ENCODE measurements around the gene MBD6. TPM values are rescaled to one million over a fixed set of nuclear protein-coding genes. Genes with fewer than 3 reads are reported as not detected.

MBD6 gene
- total RNA-seq, 1 donor from 2014 or later, result 158 TPM

DNA sequence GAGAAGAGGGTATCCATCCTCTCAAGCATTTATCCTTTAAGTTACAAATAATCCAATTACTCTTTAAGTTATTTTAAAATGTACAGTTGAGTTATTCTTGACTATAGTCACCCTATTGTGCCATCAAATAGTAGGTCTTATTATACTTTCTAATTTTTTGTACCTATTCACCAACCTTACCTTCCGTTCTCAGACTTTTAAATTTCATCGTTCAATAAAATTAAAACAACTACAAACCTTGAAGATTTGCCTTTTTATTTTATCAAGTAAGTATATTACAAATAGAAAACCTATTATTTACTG, 25.3 kb downstream of the MBD6 start:
- H3K4me3 Mint-ChIP-seq (ENCODE audit: low read depth), result no peak overlapping the region
- no peak for DNase-seq (ENCODE audit: low spot score, unreplicated experiment)

GRCh38 chr12:57548488-57548887, 25.9 kb downstream of the MBD6 start:
- H3K4me1 Mint-ChIP-seq (ENCODE audit: low read depth), result peaks cover 18% of the 10 kb centered on the region
- TF ChIP-seq CTCF (IDR thresholded peaks at IDR 0.05; ENCODE audit: unreplicated experiment), result no peak
- no peaks in the 10 kb centered on the region for H3K36me3 Mint-ChIP-seq (ENCODE audit: insufficient read depth)
- H3K9me3 Mint-ChIP-seq (ENCODE audit: low read depth), result no peaks in the 10 kb centered on the region
- no peak for DNase-seq (ENCODE audit: low spot score, unreplicated experiment)
- no peak overlapping the region for H3K4me3 Mint-ChIP-seq (ENCODE audit: low read depth)
- H3K27me3 Mint-ChIP-seq, result peaks cover 61% of the 10 kb centered on the region
- no peak overlapping the region for H3K27ac Mint-ChIP-seq

More for the DNA sequence above, 25.3 kb downstream of the MBD6 start:
- Mint-ChIP-seq H3K36me3 (ENCODE audit: insufficient read depth) (no peaks in the 10 kb centered on the region), H3K4me1 (ENCODE audit: low read depth) (peaks cover 18% of the 10 kb centered on the region), H3K9me3 (ENCODE audit: low read depth) (no peaks in the 10 kb centered on the region), H3K27me3 (peaks cover 56% of the 10 kb centered on the region), H3K27ac (no peak overlapping the region)
- no peak for TF ChIP-seq CTCF (IDR thresholded peaks at IDR 0.05; ENCODE audit: unreplicated experiment)

- no peak for DNase-seq (ENCODE audit: low spot score, unreplicated experiment)
- no peaks in the 10 kb centered on the region for H3K36me3 Mint-ChIP-seq (ENCODE audit: insufficient read depth)
- H3K4me3 Mint-ChIP-seq (ENCODE audit: low read depth), result peak overlapping the region; percentile 57
- H3K27me3 Mint-ChIP-seq, result peaks cover 67% of the 10 kb centered on the region
- H3K4me1 Mint-ChIP-seq (ENCODE audit: low read depth), result peaks cover 18% of the 10 kb centered on the region
- H3K27ac Mint-ChIP-seq, result no peak overlapping the region
- no peaks in the 10 kb centered on the region for H3K9me3 Mint-ChIP-seq (ENCODE audit: low read depth)
- no peak for TF ChIP-seq CTCF (IDR thresholded peaks at IDR 0.05; ENCODE audit: unreplicated experiment)
Observed at GRCh38 chr12:57549203-57549908, 26.7 kb downstream of the MBD6 start.

DNA sequence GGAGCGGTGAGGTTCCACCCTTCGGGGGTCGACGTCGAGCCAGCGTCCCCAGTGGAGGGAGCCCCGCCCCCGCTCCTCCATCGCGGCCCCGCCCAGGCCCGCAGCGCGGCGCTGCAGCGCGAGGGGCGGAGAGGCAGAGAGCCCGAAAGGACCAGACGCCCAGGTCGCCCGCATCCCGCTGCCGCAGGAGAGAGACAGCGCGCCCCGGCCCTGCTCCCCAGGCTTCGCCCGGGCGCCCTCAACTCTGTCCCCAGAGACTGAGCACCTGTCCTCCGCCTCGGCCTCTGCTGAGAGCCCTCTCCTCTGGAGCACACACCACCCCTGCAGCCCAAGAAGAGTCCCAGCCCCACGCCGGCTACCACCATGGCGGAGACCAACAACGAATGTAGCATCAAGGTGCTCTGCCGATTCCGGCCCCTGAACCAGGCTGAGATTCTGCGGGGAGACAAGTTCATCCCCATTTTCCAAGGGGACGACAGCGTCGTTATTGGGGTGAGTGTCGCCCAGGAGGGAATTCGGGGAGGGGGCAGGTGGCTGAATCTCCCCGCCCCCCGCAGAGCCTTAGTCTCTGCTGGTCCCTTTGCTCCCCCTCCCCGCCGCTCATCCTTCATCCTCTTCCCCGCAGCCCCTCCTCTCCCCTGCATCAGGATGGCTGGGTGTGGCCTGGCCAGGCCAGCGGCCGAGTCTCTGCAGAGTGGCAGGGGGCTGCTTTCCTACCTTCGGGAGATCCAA, 27.5 kb downstream of the MBD6 start, which contains the start of gene KIF5A:
TSS of gene KIF5A (plus strand) at position 136 of the 732 bp plus-strand sequence. CDS start at position 364, 228 bp downstream.
- H3K27me3 Mint-ChIP-seq, result peaks cover 70% of the 10 kb centered on the region
- TF ChIP-seq CTCF (IDR thresholded peaks at IDR 0.05; ENCODE audit: unreplicated experiment), result no peak
- H3K27ac Mint-ChIP-seq, result no peak within 1 kb of the TSS
- H3K9me3 Mint-ChIP-seq (ENCODE audit: low read depth), result no peaks in the 10 kb centered on the region
- H3K4me1 Mint-ChIP-seq (ENCODE audit: low read depth), result peaks cover 16% of the 10 kb centered on the region
- H3K4me3 Mint-ChIP-seq (ENCODE audit: low read depth), result peak within 1 kb of the TSS; percentile 66
- peak; percentile 34 for DNase-seq (ENCODE audit: low spot score, unreplicated experiment)
- no peaks in the 10 kb centered on the region for H3K36me3 Mint-ChIP-seq (ENCODE audit: insufficient read depth)

- DNase-seq (ENCODE audit: low spot score, unreplicated experiment), result no peak
- H3K27ac Mint-ChIP-seq, result no peak overlapping the region
- no peaks in the 10 kb centered on the region for H3K9me3 Mint-ChIP-seq (ENCODE audit: low read depth)
- peaks cover 10% of the 10 kb centered on the region for H3K4me1 Mint-ChIP-seq (ENCODE audit: low read depth)
- peak overlapping the region; percentile 66 for H3K4me3 Mint-ChIP-seq (ENCODE audit: low read depth)
- H3K27me3 Mint-ChIP-seq, result peaks cover 70% of the 10 kb centered on the region
- no peaks in the 10 kb centered on the region for H3K36me3 Mint-ChIP-seq (ENCODE audit: insufficient read depth)
- TF ChIP-seq CTCF (IDR thresholded peaks at IDR 0.05; ENCODE audit: unreplicated experiment), result no peak
Observed at GRCh38 chr12:57550641-57551549, 28.3 kb downstream of the MBD6 start.

Measured in progenitor cell of endocrine pancreas (in vitro differentiated cells).